Measurements from ENCODE around the gene VPS54. TPM values are rescaled to one million over a fixed set of nuclear protein-coding genes. Genes with fewer than 3 reads are reported as not detected.

Gene VPS54
- total RNA-seq, 4 donors from 2014 or later = 19.8 to 24.0 (median 22.2) TPM

DNA sequence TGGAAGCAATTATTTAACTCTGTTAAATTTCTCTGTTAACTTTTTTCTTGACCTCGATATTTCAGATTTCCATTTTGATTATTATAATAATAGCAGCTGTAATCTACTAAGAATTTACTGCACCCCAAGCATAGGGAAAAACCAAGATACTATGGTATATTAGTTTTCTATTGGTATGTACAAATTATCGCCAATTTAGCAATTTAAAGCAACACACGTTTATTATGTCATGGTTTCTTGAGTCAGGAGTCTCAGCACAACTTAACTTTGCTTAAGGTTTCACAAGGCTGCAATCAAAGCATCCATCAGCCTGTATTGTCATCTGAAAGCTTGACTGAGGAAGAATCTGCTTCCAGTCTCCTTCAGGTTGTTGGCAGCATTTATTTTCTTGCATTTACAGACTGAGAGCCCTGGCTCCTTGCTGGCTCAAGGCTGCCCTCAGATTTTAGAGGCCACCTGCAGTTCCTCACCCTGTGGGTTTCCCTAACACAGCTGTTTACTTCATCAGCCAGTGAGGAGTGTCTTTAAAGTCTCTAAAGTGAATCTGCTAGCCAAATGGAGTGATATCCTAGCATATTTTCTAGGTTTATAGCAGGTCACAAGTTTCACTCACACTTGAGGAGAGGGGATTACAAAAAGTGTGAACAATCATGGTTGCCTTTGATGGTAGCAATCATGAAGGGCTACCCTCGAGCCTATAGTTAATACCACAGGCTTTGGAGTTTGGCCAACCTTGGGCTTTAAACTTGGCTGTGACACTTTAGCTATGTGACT lies 4.4 kb upstream of the VPS54 start:
- H3K36me3 ChIP-seq = no peaks in the 10 kb centered on the region
- TF ChIP-seq POLR2A (IDR thresholded peaks at IDR 0.05) = no peak
- TF ChIP-seq, protein P1, sequence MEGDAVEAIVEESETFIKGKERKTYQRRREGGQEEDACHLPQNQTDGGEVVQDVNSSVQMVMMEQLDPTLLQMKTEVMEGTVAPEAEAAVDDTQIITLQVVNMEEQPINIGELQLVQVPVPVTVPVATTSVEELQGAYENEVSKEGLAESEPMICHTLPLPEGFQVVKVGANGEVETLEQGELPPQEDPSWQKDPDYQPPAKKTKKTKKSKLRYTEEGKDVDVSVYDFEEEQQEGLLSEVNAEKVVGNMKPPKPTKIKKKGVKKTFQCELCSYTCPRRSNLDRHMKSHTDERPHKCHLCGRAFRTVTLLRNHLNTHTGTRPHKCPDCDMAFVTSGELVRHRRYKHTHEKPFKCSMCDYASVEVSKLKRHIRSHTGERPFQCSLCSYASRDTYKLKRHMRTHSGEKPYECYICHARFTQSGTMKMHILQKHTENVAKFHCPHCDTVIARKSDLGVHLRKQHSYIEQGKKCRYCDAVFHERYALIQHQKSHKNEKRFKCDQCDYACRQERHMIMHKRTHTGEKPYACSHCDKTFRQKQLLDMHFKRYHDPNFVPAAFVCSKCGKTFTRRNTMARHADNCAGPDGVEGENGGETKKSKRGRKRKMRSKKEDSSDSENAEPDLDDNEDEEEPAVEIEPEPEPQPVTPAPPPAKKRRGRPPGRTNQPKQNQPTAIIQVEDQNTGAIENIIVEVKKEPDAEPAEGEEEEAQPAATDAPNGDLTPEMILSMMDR (IDR thresholded peaks at IDR 0.05) = no peak
- no peak for TF ChIP-seq EP300 (IDR thresholded peaks at IDR 0.05)
- H3K9me3 ChIP-seq = no peaks in the 10 kb centered on the region
- no peak for DNase-seq (ENCODE audit: low spot score in 2 of 2)
- H3K27ac ChIP-seq = no peak overlapping the region
- WGBS, 2 donors = 78 to 79% methylated on average over 4 of the region's 4 CpGs
- no peak overlapping the region for H3K4me3 ChIP-seq
- peaks cover 0 to 21% (median 6%) of the 10 kb centered on the region in 4 donors for H3K4me1 ChIP-seq
- no peaks in the 10 kb centered on the region for H3K27me3 ChIP-seq

DNA sequence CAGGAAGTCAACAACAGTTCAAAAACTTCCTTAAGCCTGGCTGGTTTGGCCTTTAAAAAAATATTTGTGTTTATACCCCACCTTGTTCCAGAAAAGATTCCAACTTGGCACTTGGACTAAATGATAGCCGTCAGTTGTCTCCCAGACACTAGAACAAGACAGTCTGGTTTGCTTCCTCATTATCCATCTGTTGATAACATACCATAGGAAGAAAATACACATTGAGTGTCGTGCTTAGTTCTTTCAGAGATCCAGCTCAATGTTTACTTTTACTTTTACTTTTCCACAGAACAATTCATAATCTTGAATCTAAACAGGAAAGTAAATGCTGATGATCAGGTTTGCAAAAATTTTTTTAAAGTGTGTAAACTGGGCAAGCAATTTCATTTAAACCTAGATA lies 2.4 kb upstream of the VPS54 start:
- TF ChIP-seq, protein P1 (IDR thresholded peaks at IDR 0.05) = no peak
- TF ChIP-seq POLR2A (IDR thresholded peaks at IDR 0.05) = no peak
- TF ChIP-seq EP300 (IDR thresholded peaks at IDR 0.05) = no peak
- 44 to 63% methylated on average over 2 of the region's 2 CpGs for whole genome bisulfite sequencing, 2 donors
- no peaks in the 10 kb centered on the region for H3K9me3 ChIP-seq
- peaks cover 0 to 36% (median 15%) of the 10 kb centered on the region in 4 donors for H3K4me1 ChIP-seq
- DNase-seq (ENCODE audit: low spot score in 2 of 2) = no peak
- peak overlapping the region in 2 of 4 donors; percentile 18 to 99 for H3K27ac ChIP-seq
- H3K4me3 ChIP-seq = no peak overlapping the region
- no peaks in the 10 kb centered on the region for H3K27me3 ChIP-seq
- H3K36me3 ChIP-seq = no peaks in the 10 kb centered on the region

DNA sequence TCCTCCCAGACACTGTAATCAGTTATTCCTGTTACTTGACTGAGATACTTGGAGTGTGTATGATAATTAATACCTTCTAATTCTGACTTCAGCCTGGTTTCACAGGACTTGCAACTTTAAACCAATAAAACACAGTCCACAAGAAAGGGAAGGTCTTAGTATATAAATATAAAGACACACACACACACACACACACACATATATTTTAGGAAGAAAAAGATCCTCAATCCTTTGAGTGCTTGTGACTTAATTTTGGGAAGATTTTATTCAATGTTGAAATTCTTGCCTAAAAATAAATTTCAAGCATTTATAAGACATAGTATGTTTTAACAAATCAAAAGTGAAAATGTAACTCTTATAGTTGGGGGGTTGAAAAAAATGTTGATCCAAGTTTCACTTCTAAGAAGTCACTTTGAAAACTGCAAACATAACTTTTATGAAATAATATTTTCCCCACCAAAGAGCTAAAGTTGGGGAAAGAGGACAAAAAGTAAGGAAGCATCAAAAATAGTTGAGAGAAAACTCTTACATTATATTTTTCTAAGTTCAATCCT lies 824 bp upstream of the VPS54 start:
- Histone ChIP-seq H3K27ac (peak overlapping the region; percentile 78 to 99 (median 98)), H3K27me3 (no peaks in the 10 kb centered on the region), H3K9me3 (no peaks in the 10 kb centered on the region), H3K4me3 (peak overlapping the region in 3 of 4 donors; percentile 75 to 93 (median 85)), H3K36me3 (no peaks in the 10 kb centered on the region), H3K4me1 (peaks cover 0 to 50% (median 17%) of the 10 kb centered on the region in 4 donors)
- DNase-seq (ENCODE audit: low spot score in 2 of 2) = no peak
- TF ChIP-seq POLR2A (IDR thresholded peaks at IDR 0.05) (no peak), EP300 (IDR thresholded peaks at IDR 0.05) (no peak)
- TF ChIP-seq, protein P1 (IDR thresholded peaks at IDR 0.05) = no peak

DNA sequence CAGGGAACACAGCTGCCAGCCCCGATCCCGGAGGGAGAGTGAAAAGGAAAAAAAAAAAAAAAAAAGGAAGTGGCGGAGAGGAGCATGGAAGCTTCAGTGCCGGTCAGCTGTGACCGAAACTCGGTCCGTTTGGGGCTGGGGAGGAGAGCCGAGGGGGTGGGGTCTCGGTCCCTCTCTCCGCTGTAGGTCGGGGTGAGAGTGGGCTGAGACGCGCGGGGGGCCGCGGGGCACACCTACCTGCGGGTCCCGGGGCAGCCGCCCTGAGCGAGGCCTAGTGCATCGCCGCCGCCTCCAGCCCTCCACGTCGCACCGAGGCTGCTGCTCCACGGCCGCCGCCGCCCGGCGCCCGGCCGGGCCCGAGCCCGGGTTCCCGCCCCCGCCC lies 536 bp downstream of the VPS54 start:
- peak overlapping the region; percentile 78 to 99 (median 98) for H3K27ac ChIP-seq
- TF ChIP-seq EP300 (IDR thresholded peaks at IDR 0.05) (no peak), POLR2A (IDR thresholded peaks at IDR 0.05) (no peak)
- TF ChIP-seq, protein P1 (IDR thresholded peaks at IDR 0.05) = no peak
- no peaks in the 10 kb centered on the region for H3K27me3 ChIP-seq
- H3K36me3 ChIP-seq = no peaks in the 10 kb centered on the region
- DNase-seq (ENCODE audit: low spot score in 2 of 2) = peak in 1 of 2 donors; percentile 23
- WGBS, 2 donors = 0 to 2% methylated on average over 29 to 38 of the region's 38 CpGs
- peak overlapping the region; percentile 51 to 93 (median 80) for H3K4me3 ChIP-seq
- H3K9me3 ChIP-seq = no peaks in the 10 kb centered on the region
- peaks cover 0 to 54% (median 17%) of the 10 kb centered on the region in 4 donors for H3K4me1 ChIP-seq

Data from tibial nerve (tissue), 4 donors.